H1 (cell line): ENCODE results near the gene FADD. TPM values are rescaled to one million over a fixed set of nuclear protein-coding genes. Genes with fewer than 3 reads are reported as not detected.

Source experiments
- CTCF ChIA-PET: fragments of 300-600 bp; sonication (Branson Sonifier 250); formaldehyde crosslinking; loops from one replicate; lab custom pipeline; 2021; ENCODE audit not compliant: partially characterized antibody; lab: Charles Lee
- POLR2A ChIA-PET: fragments of 300-600 bp; sonication (Branson Sonifier 250); formaldehyde crosslinking; loops from one replicate; lab custom pipeline; 2021; ENCODE audit warnings: inconsistent platforms; ENCODE audit not compliant: partially characterized antibody; lab: Charles Lee
- DNase-seq, 2 experiments: peaks; one replicate each; pipeline versions ENCODE4 v3.0.0 to v3.0.0-alpha.2; 2010 to 2022; ENCODE audit warnings: low spot score in 2 of 2, low read depth in 1 of 2, mixed read lengths in 1 of 2
- FAIRE-seq: peaks from 2 replicates; lab custom pipeline; 2011; peaks lifted over from hg19 to GRCh38; lab: Jason Lieb, UNC
- H2AFZ ChIP-seq: 2 replicates; pipeline ENCODE4 v1.8.1; 2012; ENCODE audit warnings: low read length, inconsistent platforms
- H2AK5ac ChIP-seq: 2 replicates; pipeline ENCODE4 v1.6.1; 2013; ENCODE audit warnings: low read depth, low read length
- H2BK120ac ChIP-seq: replicated peaks from 2 replicates; pipeline ENCODE3; 2013; ENCODE audit warnings: low read depth, low read length, inconsistent platforms
- H2BK12ac ChIP-seq: 2 replicates; pipeline ENCODE4 v1.6.1; 2013; ENCODE audit warnings: low read depth, low read length
- H2BK15ac ChIP-seq: 2 replicates; pipeline ENCODE4 v1.6.1; 2013; ENCODE audit warnings: low read length
- H2BK20ac ChIP-seq: 2 replicates; pipeline ENCODE4 v1.6.1; 2013; ENCODE audit warnings: low read length
- H2BK5ac ChIP-seq: 2 replicates; pipeline ENCODE4 v1.6.1; 2013; ENCODE audit warnings: low read depth, low read length
- H3K14ac ChIP-seq: 2 replicates; pipeline ENCODE4 v1.6.1; 2013; ENCODE audit warnings: inconsistent platforms; ENCODE audit not compliant: insufficient read length
- H3K18ac ChIP-seq: 2 replicates; pipeline ENCODE4 v1.6.1; 2013; ENCODE audit warnings: low read length; ENCODE audit errors: extremely low read depth
- H3K23ac ChIP-seq: 2 replicates; pipeline ENCODE4 v1.6.1; 2013; ENCODE audit warnings: inconsistent platforms; ENCODE audit not compliant: insufficient read length
- H3K23me2 ChIP-seq: 2 replicates; pipeline ENCODE4 v1.6.1; 2013; ENCODE audit warnings: low read depth, low read length
- H3K27ac ChIP-seq: 2 replicates; pipeline ENCODE4 v1.6.1; 2011; ENCODE audit warnings: low read depth, low read length, inconsistent platforms
- H3K27me3 ChIP-seq, 4 experiments: replicated peaks in 1 of 4; 1 replicate in 1 of 4; 2 replicates in 3 of 4; pipeline versions ENCODE4 v1.6.1 to v1.8.1; 2011 to 2013; ENCODE audit warnings: low read length in 3 of 4, mild to moderate bottlenecking in 3 of 4, inconsistent platforms in 2 of 4, mixed read lengths in 2 of 4, moderate library complexity in 1 of 4; ENCODE audit not compliant: control insufficient read depth in 3 of 4, insufficient read depth in 3 of 4; ENCODE audit errors: extremely low read depth in 1 of 4
- H3K36me3 ChIP-seq, 4 experiments: 2 replicates each; pipeline versions ENCODE4 v1.6.1 to v1.8.1; 2011 to 2013; ENCODE audit warnings: mild to moderate bottlenecking in 4 of 4, low read length in 3 of 4, moderate library complexity in 2 of 4, control low read depth in 1 of 4, inconsistent platforms in 1 of 4; ENCODE audit not compliant: insufficient read depth in 4 of 4, control insufficient read depth in 2 of 4
- H3K4ac ChIP-seq: replicated peaks from 2 replicates; pipeline ENCODE3; 2013; ENCODE audit warnings: low read length, low read depth, mixed read lengths, inconsistent platforms; ENCODE audit not compliant: insufficient read length
- H3K4me1 ChIP-seq, 4 experiments: replicated peaks in 1 of 4; 1 replicate in 1 of 4; 2 replicates in 3 of 4; pipeline versions ENCODE4 v1.6.1 to v1.8.1; 2011 to 2013; ENCODE audit warnings: low read length in 3 of 4, inconsistent platforms in 2 of 4, mixed read lengths in 1 of 4; ENCODE audit not compliant: insufficient read depth in 4 of 4, control insufficient read depth in 3 of 4
- H3K4me2 ChIP-seq, 2 experiments: 2 replicates each; pipeline versions ENCODE4 v1.6.1 to v1.8.1; 2011 to 2013; ENCODE audit warnings: low read depth in 2 of 2, low read length in 2 of 2, control low read depth in 1 of 2, inconsistent platforms in 1 of 2, mild to moderate bottlenecking in 1 of 2; ENCODE audit not compliant: insufficient read depth in 1 of 2
- H3K4me3 ChIP-seq, 4 experiments: fragments of 200-600, 300-600 bp in 1 of 4; sonication (generic), shearing (Covaris generic), sonication (Bioruptor Twin) in 1 of 4; 2 replicates each; pipeline versions ENCODE4 v1.5.1 to v1.8.1; 2011 to 2016; ENCODE audit warnings: low read length in 4 of 4, low read depth in 3 of 4, control low read depth in 2 of 4, inconsistent platforms in 2 of 4, mild to moderate bottlenecking in 2 of 4, mixed read lengths in 1 of 4, moderate library complexity in 1 of 4; ENCODE audit not compliant: insufficient read depth in 2 of 4; ENCODE audit errors: extremely low read depth in 1 of 4
- H3K56ac ChIP-seq: replicated peaks from 2 replicates; pipeline ENCODE3; 2013; ENCODE audit warnings: low read depth, mild to moderate bottlenecking, mixed read lengths, low read length, inconsistent platforms; ENCODE audit not compliant: insufficient read length
- H3K79me1 ChIP-seq: 2 replicates; pipeline ENCODE4 v1.6.1; 2013; ENCODE audit warnings: low read depth, low read length, control low read depth
- H3K79me2 ChIP-seq, 2 experiments: 2 replicates each; pipeline versions ENCODE4 v1.6.1 to v1.8.1; 2012 to 2013; ENCODE audit warnings: low read length in 2 of 2, mild to moderate bottlenecking in 2 of 2, inconsistent platforms in 1 of 2; ENCODE audit not compliant: insufficient read depth in 2 of 2, control insufficient read depth in 1 of 2
- H3K9ac ChIP-seq, 4 experiments: replicated peaks in 1 of 4; 1 replicate in 1 of 4; 2 replicates in 3 of 4; pipeline versions ENCODE4 v1.6.1 to v1.8.1; 2011 to 2013; ENCODE audit warnings: low read depth in 3 of 4, low read length in 3 of 4, control low read depth in 2 of 4, mild to moderate bottlenecking in 2 of 4, moderate library complexity in 2 of 4, inconsistent platforms in 1 of 4; ENCODE audit errors: extremely low read depth in 1 of 4
- H3K9me3 ChIP-seq, 2 experiments: 2 replicates each; pipeline versions ENCODE4 v1.6.1 to v1.8.1; 2012 to 2013; ENCODE audit warnings: mild to moderate bottlenecking in 2 of 2, moderate library complexity in 2 of 2, control low read depth in 1 of 2, inconsistent platforms in 1 of 2, low read depth in 1 of 2, low read length in 1 of 2, mixed read lengths in 1 of 2; ENCODE audit not compliant: insufficient read depth in 2 of 2
- H4K20me1 ChIP-seq, 2 experiments: replicated peaks in 1 of 2; 2 replicates each; pipeline versions ENCODE3 to v1.8.1; 2011 to 2013; ENCODE audit warnings: inconsistent platforms in 2 of 2, low read length in 2 of 2, mild to moderate bottlenecking in 1 of 2; ENCODE audit not compliant: insufficient read depth in 2 of 2, control insufficient read depth in 1 of 2
- H4K5ac ChIP-seq: 2 replicates; pipeline ENCODE4 v1.6.1; 2013; ENCODE audit warnings: low read length, low read depth, mixed read lengths, inconsistent platforms; ENCODE audit not compliant: insufficient read length
- H4K8ac ChIP-seq: 2 replicates; pipeline ENCODE4 v1.8.0; 2013; ENCODE audit warnings: mild to moderate bottlenecking, moderate library complexity, low read length, inconsistent platforms; ENCODE audit not compliant: insufficient read depth; ENCODE audit errors: extremely low read depth
- H4K91ac ChIP-seq: replicated peaks from 2 replicates; pipeline ENCODE3; 2013; ENCODE audit warnings: low read length, mixed read lengths, inconsistent platforms; ENCODE audit not compliant: insufficient read length
- BCL11A ChIP-seq, 2 experiments: IDR thresholded peaks; one replicate each; pipeline ENCODE4 v1.6.1; 2011; ENCODE audit warnings: low read depth in 2 of 2, low read length in 2 of 2, mild to moderate bottlenecking in 2 of 2
- HDAC6 ChIP-seq: IDR thresholded peaks from one replicate; pipeline ENCODE4 v1.7.1; 2012; ENCODE audit warnings: low read depth, mild to moderate bottlenecking, inconsistent platforms, low read length, moderate library complexity
- RXRA ChIP-seq: IDR thresholded peaks from 2 replicates; pipeline ENCODE4 v1.6.1; 2011; ENCODE audit warnings: low read depth, mild to moderate bottlenecking, low read length, moderate library complexity; ENCODE audit not compliant: insufficient read depth
- TBP ChIP-seq: IDR thresholded peaks from 2 replicates; pipeline ENCODE4 v1.6.1; 2011; ENCODE audit warnings: low read depth, low read length, improper control_type of control experiment
- TEAD4 ChIP-seq: IDR thresholded peaks from 2 replicates; pipeline ENCODE4 v1.6.1; 2012; ENCODE audit warnings: low read depth, low read length, inconsistent platforms, mixed read lengths
- WGBS, 2 experiments: shearing (Covaris generic) in 1 of 2; methylation state at CpG; one replicate each; pipeline versions ENCODE4 v1.1.6 to v1.1.7; 2013 to 2015; ENCODE audit warnings: low lambda C conversion rate in 2 of 2, mixed read lengths in 2 of 2, inconsistent platforms in 1 of 2, low coverage in 1 of 2, missing lambda C conversion rate in 1 of 2; ENCODE audit not compliant: insufficient replicate concordance in 2 of 2, insufficient coverage in 1 of 2, insufficient read length in 1 of 2; ENCODE audit errors: extremely low coverage in 1 of 2, missing lambda C conversion rate in 1 of 2; 5-methylcytosine and 5-hydroxymethylcytosine counted together
- polyA plus RNA-seq, 7 experiments: library from polyadenylated mRNA; depleted of rRNA in 3 of 7; stranded (reverse) in 5 of 7; unstranded in 2 of 7; fragments of >200 nt in 5 of 7; fragments of 200-250 nt in 2 of 7; gene quantifications; 1 replicate in 5 of 7; 2 replicates in 1 of 7; 4 replicates in 1 of 7; pipeline versions ENCODE4 v1.2.1 to v1.2.3, GENCODE V29; 2011 to 2013; ENCODE audit warnings: missing spikeins in 2 of 7, mixed read lengths in 2 of 7
- total RNA-seq: library from RNA; stranded (reverse); fragmentation: NEBNext Ultra II Directional; extraction: Animal tissue kit (Norgen Biotek cat#: 25700); gene quantifications from 2 replicates; pipeline ENCODE4 v1.2.1, GENCODE V29; 2021

FADD gene
- total and polyA plus RNA-seq, 2 of the 8 experiments (the other 6 are each of a cell fraction or from before 2014, with no cell fraction given) = 29.0 to 43.9 TPM

GRCh38 chr11:70186420-70186819 is 16.7 kb upstream of the FADD start:
- Histone ChIP-seq H2BK5ac (no peak overlapping the region), H3K36me3 (no peaks in the 10 kb centered on the region), H3K9ac (no peak overlapping the region), H2BK120ac (no peak overlapping the region), H3K4me2 (no peak overlapping the region), H3K23ac (no peak overlapping the region), H3K27me3 (no peaks in the 10 kb centered on the region), H3K18ac (peak overlapping the region; percentile 32; the same call in 1 of the 2 replicates), H3K4ac (no peak overlapping the region), H3K4me3 (no peak overlapping the region), H4K8ac (no peak overlapping the region), H3K23me2 (no peaks in the 10 kb centered on the region), H2BK15ac (no peak overlapping the region), H3K9me3 (no peaks in the 10 kb centered on the region; a peak in 1 of 4 replicates), H3K79me2 (no peaks in the 10 kb centered on the region), H3K79me1 (no peaks in the 10 kb centered on the region), H4K91ac (no peak overlapping the region), H2AK5ac (no peak overlapping the region), H2AFZ (no peak overlapping the region), H3K4me1 (no peaks in the 10 kb centered on the region), H3K56ac (no peak overlapping the region), H2BK20ac (no peak overlapping the region), H2BK12ac (no peak overlapping the region), H3K27ac (no peak overlapping the region), H3K14ac (no peak overlapping the region), H4K5ac (no peak overlapping the region), H4K20me1 (peaks cover 0 to 6% of the 10 kb centered on the region in 2 experiments)
- ChIA-PET CTCF (interaction anchor here (0.7 to 6.8 kb wide), 10 partner anchors 11 to 276 kb away, joined by 3 to 51 read pairs (median 4); no protein-coding TSS in a partner anchor), POLR2A (no interaction called here)
- DNase-seq (no peak), FAIRE-seq (no peak)
- WGBS, 2 experiments = 91% methylated on average over 6 of the region's 6 CpGs; no CpG with 5 or more reads in 1 of the 2 experiments
- TF ChIP-seq HDAC6 (no peak), TEAD4 (no peak), BCL11A (IDR thresholded peaks at IDR 0.05; ENCODE audit: low read depth in 2 of 2, low read length in 2 of 2) (no peak), RXRA (no peak), TBP (no peak)
